GM21786 (cell line): ENCODE measurements around the gene DLGAP4.
"Not testable (repeated sequence)": the region's sequence is repeated elsewhere in the genome, so short reads cannot be mapped to it uniquely, and the experiment has no call there.

Experiments
- ATAC-seq: cut with Tn5 transposase; IDR thresholded peaks from one replicate; pipeline ENCODE4 v1.9.1; 2021; ENCODE audit not compliant: unreplicated experiment

DLGAP4 gene

DNA sequence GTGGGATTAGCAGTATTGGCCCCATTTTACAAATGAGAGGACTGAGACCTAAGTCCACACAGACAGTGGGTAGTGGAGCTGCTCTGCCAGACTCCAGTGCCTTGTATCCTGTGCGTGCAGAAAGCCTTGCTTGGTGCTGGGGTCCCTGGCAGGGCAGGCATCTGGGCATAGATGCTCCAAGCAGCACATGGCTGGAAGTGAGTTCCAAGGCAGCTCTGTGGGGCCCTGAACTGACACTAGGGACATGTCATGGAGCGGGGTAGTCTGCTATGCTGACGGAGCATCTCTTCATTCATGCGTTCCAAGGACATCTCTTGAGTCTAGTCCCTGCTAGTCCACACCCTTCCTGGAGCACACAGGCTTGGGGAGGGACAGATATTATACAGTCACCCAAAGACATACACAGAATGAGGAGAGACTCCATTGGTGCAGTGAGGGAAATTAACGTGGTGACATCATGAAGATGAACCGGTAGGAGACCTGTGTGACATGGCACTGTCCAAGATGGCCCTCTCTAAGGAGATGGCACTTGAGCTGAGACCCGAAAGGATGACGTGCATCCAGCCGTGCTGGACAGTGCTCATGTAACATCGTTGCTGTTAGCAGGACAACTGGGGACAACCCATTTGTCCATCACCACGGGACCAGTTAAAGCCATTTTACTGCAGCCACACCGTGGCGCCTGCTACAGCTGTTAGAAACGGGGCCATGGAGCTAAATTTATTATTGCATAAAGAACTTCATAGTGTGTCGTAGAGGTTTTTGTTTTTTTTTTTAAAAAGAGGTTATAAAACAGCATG, 65.1 kb downstream of the DLGAP4 start:
- no peak for ATAC-seq

GRCh38 chr20:36372666-36373065, 66.5 kb downstream of the DLGAP4 start:
- ATAC-seq, result no peak

DNA sequence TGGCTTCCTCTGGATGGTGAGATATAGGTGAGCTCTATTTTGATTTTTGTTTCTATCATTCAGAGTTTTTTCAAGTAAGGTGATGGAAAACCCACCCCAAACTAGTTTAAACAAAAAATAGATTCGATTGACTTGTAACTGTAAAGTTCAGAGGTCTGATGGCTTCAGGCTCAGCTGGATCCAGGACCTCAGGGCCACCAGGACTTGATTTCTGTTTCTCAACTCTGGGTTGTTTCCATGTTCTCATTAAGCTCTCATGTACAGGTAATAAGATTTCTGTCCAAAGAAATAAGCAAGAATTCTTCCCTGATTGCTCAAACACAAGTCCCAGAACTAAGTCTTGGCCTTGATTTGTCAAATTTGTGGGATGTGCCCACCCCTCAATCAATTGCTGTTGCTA, 67.0 kb downstream of the DLGAP4 start:
- ATAC-seq, result no peak

- no peak for ATAC-seq
Observed at GRCh38 chr20:36374995-36375394, 68.9 kb downstream of the DLGAP4 start.

- no peak for ATAC-seq
Observed at GRCh38 chr20:36377348-36378326, 71.5 kb downstream of the DLGAP4 start.

- ATAC-seq, result no peak
Observed at GRCh38 chr20:36378686-36379085, 72.5 kb downstream of the DLGAP4 start.

GRCh38 chr20:36379914-36380313, 73.8 kb downstream of the DLGAP4 start:
- not testable (repeated sequence) for ATAC-seq

DNA sequence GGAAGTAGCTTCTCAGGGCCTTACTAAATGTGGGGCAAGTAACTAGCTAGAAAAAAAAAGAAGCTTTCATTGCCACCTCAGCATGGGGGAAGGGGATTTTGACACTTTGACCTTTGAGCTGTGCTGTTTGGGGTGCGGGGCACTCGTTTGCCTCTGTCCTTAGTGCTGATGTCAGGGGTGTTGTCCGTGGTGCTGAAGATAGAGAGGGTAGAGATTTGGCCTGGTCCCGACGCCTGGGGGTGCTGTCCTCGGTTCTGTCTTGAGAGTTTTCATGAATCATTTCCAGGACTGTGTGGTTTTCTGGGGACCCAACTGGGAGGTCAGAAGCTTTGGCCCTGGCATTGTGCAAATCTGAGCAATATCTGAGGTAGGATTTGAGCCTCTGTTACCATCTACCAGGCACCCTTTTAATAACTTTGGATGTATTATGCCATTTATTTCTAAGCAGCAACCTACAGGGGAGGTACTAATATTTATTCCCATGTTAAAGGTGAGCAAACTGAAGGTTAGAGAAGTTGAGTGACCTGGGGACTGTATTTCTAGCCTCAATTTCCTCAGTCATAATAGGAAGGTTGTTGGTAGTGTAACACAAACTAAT, 78.0 kb downstream of the DLGAP4 start:
- ATAC-seq, result no peak

GRCh38 chr20:36385503-36385902, 79.4 kb downstream of the DLGAP4 start:
- no peak for ATAC-seq

DNA sequence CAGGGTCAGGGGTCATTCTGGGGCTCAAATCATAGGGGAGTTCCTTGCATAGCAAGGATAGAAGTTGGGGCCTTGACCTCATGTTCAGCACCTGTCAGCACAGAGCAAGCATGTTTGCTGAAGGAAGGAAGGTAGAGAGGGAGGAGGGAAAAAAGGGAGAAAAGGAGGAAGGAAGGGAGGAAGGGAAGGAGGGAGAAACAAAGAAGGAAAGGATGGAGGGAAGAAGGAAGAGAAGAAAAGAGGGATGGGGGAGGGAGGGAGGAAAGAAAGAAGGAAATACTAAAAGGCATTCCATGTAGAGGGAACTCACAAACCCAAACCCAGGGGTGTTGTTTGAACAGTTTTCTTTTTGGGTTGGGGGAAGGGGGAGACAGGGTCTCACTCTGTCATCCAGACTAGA, 80.1 kb downstream of the DLGAP4 start:
- ATAC-seq, result no peak

GRCh38 chr20:36390269-36390668, 84.1 kb downstream of the DLGAP4 start:
- ATAC-seq, result no peak

- no peak for ATAC-seq
Observed at GRCh38 chr20:36390719-36391415, 84.7 kb downstream of the DLGAP4 start.

GRCh38 chr20:36391456-36391855, 85.3 kb downstream of the DLGAP4 start:
- no peak for ATAC-seq

- no peak for ATAC-seq
Observed at GRCh38 chr20:36391955-36392354, 85.8 kb downstream of the DLGAP4 start.

GRCh38 chr20:36392989-36393388, 86.8 kb downstream of the DLGAP4 start:
- no peak for ATAC-seq

DNA sequence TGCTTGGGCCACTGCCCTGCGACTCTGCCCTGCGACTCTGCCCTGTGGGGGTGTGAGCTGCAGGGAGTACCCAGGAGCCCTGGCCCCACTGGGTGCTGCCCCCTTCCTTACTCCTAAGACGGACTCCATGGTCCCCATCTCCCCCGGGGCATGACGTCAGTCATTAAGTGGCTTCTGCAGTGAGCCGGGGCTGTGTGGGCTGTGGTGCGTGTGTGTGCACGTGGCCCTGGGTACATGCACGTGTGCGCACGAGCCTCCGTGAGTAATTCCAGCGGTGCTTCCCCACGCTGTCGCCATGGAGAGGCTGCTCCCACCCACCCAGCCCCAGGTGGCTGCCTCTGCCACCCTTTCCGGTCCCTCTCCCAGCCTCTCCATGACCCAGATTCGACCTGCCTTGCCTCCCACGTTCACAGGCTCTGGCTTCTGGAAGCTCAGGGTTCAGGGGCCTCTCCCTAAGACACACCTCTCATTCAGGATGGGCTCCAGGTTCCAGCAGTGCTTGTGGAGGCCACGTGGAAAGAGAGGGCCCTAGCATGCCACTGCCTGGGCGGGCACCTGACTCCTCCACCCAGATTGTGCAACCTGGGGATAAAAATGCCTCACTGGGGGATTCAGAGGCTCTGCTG, 88.3 kb downstream of the DLGAP4 start:
- no peak for ATAC-seq

DNA sequence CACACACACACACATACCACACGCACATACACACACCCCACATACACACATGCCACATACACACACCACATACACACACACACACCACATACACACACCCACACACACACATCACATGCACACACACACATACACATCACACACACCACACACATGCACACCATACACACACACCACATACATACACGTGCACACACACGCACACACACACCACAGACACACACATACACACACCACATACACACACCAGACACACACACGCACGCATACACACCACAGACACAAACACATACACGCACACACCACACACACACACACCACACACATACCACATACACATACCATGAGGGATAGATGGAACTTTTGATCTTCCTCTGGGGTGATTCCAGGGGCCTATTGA, 90.2 kb downstream of the DLGAP4 start:
- ATAC-seq, result no peak

GRCh38 chr20:36396847-36397630, 90.9 kb downstream of the DLGAP4 start:
- ATAC-seq, result no peak

- ATAC-seq, result no peak
Observed at GRCh38 chr20:36398515-36398914, 92.4 kb downstream of the DLGAP4 start.
